HG03521 (cell line): Measurements from ENCODE around the gene CCDC136.

Experiments
- ATAC-seq: cut with Tn5 transposase; IDR thresholded peaks from one replicate; pipeline ENCODE4 v1.9.1; 2021; ENCODE audit warnings: mild to moderate bottlenecking, moderate library complexity; ENCODE audit not compliant: unreplicated experiment

CCDC136 gene

DNA sequence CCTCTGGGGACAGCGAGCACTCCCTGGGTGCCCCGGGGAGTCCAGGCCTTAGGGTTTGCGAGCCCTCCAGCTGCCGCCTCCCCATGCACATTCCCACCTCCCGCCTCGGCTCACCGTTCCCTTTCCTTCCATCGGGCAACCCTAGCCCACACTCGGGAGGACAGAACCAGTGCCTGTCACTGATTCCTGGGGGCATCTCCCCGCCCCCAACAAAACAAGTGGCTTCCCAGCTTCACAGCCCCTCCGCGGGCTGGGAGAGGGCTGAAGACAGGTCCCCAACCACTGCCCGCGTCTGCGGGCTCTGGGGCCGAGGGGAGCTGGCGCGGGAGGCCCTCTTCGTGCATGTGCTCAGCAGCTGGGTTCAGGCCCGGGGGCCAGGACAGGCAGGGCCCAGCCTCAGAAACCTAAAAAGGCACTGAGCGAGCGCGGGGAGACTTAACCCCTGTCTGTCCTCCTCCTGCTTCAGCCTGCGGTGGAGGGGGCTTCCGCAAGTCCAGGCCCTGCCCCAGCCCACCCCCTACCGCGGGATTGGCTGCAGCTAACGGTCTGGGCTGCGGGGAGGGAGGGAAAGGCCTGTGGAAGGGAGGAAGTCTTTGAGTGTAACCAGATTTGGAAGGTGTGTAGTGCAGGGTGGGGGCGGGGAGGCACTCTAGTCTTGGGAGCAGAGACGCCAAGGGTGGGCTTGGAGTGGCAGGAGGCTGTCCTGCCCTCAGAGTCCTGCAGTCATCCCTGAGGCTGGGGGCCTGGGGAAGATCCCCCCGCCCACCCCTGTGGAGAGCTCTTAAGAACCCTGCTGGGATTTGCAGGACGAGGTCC is 39.6 kb downstream of the CCDC136 start:
- no peak for ATAC-seq

DNA sequence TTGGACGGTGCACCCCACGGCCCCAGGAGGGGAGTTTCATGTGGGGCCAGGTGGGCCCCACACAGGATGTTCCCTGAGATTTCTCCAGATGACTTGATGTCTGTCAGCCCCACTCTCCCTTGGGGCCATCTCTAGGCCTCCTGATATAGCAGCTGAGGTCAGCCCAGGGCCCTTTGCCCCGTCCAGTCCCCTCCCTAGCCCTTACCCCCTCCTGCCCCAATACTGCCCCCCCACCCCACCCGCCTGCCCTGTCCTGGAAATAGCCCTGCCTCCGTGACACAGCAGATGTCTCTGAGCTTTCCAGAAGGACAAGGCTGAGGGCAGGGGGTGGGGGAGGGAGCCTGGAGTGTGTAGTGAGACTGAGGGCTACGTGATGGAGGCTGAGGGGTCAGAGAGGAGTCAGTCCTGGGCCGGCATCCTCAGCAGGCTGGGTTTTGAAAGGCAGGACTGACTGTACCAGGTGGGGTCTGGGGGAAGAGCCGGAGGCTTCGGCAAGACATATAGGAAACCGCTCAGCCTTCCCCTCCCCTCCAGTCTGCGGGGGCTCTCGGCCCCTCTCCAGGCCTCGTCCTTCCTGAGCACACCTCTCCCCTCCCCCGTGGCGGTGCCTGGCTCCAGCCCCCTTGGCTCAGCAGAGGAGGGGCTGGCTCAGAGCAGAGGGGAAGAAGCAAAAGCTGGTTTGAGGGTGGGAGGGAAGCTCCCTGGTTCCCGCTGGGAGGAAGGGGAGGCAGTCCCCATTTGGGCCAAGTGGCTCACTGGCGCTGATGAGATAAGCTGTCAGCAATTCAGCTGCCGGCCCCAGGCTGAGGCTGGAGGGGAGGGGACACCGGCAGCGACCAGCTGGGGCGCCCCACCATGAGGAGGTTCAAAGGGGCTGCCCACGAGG is 40.5 kb downstream of the CCDC136 start:
- no peak for ATAC-seq

DNA sequence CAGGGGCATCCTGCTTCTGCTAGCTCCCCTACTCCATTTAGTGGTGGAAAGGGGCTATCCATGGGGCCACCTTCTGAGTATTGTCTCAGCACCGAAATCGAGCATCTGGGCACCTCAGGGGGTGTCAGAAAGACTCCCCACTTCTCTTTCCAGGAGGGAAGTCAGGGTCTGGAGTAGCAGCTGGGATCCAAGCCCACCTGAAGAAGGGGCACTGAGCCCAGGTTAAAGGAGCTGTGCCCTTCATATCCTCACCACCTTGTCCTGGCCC is 41.0 kb downstream of the CCDC136 start:
- ATAC-seq = no peak

DNA sequence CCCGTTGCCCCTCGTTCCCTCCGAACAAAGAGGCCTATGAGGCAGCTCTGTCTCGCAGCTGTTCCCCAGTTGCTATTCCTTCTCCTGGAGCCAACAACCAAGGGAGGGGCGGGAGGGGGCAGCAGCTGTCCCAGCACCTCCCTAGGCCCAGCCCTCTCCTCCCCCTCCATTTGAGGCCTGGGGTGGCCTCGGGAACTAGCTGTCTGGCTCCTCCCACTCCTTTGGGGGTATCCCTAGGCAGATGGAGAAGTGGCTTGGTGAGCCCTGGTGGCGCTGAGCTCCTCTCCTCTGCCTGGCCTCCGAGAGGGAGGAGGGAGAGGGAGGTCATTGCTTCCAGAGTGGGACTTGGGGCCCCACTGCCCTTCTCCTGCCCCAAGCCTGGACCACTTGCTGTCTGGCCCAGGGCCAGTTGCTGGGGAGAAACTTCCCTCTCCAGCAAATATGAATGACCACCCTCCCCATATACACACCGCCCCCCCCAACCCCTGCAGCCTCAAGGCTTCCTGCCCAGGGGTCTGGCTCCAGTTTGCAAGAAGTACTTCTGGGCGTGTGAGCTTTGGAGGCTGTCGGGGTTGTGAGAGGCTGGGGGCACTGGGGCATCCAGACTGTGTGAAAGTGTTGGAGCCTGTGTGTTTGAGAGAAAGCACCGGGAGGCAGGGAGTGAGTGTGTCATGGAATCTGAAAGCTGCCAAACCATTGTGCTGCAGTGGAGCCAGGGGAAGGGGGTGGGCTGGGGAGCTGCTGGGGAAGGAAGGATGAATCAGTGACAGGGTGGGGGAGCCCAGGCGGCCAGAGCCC is 41.6 kb downstream of the CCDC136 start:
- no peak for ATAC-seq

DNA sequence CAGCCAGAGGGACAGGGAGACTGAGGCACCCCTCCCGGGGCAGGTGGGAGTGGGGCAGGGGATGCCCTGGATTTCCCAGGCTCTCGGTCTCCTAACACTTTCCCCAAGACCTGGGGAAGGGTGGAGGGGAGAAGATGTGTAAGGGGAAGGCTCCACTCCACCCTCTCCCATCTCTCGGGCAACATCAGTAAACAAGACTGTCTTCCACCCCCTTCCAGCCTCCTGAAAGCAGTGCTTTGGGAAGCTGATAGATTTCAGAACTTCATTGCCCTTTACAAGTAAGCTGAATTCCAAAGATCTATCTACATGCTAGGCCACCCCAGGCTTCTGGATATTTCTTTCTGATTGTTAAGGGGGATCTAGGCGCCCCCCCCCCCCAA is 42.2 kb downstream of the CCDC136 start:
- no peak for ATAC-seq

DNA sequence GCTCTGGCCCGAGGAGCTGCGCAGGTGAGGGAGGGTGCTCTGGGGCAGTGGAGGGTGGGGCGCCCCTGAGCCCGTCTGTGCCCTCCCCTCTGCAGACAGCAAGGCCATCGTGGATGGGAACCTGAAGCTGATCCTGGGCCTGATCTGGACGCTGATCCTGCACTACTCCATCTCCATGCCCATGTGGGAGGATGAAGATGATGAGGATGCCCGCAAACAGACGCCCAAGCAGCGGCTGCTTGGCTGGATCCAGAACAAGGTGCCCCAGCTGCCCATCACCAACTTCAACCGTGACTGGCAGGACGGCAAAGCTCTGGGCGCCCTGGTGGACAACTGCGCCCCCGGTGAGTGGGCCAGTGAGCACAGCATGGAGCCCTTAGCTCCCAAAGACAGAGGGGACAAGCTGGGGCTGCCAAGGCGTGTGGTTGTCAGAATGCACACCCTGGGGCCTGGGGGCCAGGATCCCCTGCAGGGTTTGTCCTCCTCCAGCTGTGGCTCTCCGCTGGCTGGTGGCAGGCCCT is 43.5 kb downstream of the CCDC136 start:
- no peak for ATAC-seq

DNA sequence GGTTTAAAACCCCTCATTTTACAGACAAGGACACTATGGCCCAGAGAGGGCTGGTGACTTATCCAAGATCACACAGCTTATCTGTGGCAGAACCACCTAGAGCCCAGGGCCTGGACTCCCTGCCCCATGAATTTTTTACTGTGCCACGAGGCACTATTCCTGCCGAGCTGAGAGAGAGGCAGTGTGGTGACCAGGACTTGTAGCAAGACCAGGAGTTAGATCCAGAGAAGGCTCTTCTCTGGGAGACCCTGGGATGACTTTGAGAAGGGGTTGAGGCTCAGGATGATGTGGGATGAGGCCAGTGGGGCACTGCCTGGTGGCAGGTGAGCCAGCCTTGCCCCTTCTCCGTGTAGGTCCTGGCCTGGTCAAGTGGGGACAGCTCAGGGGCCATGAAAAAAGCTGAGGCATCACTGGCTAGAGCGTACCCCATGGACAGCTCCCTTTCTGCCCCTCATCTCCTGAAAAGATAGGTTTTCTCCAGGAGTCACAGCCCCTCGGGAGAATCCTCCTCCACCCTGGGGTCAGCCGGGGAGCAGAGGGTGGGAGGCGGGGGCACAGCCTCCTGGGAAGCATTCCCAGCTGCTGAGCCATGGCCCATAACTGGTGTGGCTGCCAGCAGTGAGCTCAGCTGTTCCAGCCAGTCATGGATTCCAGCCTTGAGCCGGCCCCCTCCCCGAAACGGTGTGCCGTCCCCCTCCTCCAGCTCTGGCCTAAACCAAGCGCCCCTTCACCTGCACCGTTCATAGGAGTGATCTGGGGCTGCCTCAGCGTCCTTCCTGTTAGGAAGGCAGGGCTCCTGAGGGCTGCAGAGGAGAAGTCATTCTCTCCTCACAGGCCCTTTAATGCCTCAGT is 44.2 kb downstream of the CCDC136 start:
- no peak for ATAC-seq

DNA sequence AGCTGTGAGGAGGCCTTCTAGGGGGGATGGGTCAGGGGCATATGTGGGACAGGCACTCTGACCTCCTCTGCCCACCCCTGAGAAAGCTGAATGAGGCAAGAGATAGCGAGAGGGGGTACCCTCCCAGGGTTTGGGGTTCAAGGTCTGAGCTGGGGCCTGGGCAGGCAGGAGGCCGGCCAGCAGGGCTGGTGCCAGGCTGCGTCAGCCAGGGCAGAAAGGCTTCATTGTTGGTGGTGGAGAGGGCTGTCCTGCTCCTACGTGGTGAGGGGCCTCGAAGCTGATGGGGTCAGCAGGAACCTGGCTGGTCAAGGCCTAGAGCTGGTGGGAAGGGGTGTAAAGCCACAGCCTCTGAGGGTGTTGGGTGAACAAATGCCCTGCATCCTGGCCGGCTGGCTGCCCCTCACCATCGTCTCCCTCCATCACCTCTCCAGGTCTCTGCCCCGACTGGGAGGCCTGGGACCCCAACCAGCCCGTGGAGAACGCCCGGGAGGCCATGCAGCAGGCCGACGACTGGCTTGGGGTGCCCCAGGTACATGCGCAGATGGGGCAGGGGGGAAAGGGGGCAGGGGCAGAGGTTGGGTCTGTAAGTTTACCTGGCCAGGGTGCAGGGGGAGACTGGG is 45.1 kb downstream of the CCDC136 start:
- ATAC-seq = no peak

DNA sequence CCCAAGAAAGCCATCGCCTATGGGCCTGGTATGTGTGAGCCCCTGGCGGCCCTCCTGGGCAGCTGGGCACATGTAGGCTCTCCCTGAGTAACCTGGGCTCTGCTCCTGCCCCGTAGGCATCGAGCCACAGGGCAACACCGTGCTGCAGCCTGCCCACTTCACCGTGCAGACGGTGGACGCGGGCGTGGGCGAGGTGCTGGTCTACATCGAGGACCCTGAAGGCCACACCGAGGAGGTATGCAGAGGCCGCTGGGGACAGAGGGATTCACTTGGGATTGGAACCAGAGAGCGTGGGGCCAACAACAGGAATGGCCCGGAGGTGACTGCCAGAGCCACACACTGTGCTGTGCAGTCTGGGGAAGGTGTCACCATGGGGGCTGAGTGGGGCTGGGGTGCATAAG is 45.8 kb downstream of the CCDC136 start:
- no peak for ATAC-seq

DNA sequence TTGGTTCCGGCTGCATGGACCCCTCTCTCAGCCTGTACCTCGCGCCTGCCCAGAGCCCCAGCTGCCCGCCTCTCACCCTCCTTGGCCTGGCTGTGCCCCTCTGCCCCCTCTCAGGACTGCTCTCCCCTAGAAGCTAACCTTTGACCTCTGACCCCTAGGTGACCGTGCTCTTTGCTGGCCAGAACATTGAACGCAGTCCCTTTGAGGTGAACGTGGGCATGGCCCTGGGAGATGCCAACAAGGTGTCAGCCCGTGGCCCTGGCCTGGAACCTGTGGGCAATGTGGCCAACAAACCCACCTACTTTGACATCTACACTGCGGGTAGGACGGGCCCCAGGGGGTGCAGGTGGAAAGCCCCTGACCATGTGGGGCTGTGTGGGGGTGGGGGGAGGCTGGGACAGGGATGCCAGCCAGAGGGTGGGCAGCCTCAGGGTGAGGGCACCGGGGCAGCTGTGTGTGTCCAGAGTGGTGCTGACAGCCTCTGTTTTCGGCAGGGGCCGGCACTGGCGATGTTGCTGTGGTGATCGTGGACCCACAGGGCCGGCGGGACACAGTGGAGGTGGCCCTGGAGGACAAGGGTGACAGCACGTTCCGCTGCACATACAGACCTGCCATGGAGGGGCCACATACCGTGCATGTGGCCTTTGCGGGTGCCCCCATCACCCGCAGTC is 46.5 kb downstream of the CCDC136 start:
- no peak for ATAC-seq

DNA sequence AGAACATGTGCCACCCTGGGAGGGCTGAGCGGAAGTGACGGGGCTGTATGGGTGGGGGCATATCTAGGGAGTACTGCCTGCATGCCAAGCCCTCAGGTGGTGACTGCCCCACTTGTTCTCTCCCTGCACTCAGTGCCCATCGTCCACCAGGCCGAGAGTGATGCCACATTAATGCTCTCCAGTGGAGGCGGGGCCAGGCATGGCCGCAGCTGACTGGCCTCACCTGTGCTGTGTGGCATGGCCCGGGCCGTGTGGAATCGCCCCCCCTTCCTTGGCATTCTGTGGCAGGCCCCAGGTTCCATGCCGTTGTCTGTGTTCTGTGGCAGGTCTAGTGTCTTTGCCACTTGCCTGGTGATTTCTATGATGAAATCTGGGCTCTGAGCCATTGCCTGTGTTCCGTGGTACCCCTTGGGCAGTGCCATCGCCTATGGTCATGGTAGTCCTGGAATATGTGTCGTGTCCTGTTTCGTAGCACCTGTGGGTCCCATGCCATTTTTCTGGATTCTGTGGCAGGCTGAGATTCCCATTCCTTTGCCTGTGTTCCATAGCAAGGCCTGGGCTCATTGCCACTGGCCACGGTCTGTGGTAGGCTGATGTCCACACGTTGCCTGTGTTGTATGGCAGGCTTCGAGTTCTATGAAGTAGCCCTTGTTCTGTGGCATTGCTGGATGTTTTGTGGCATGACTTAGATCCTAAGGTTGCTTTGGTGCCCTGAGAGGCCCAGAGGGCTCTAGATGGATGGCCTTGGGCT is 47.4 kb downstream of the CCDC136 start:
- ATAC-seq = no peak

DNA sequence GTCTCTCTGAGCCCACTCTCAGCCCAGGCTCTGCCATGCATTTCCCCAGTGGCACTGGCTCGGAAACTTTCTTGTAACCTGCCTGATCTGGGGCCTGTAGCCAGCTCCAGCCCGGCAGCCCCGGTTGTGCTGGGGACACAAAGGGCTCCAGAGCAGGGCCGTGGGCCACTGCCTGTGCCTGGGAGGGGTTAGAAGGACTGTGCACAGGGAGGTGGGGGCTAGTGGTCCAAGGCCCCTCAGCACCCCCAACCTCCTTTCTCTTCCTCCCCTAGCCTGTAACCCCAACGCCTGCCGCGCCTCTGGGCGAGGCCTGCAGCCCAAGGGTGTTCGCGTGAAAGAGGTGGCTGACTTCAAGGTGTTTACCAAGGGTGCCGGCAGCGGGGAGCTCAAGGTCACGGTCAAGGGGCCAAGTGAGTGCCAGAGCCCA is 48.0 kb downstream of the CCDC136 start:
- ATAC-seq = no peak

DNA sequence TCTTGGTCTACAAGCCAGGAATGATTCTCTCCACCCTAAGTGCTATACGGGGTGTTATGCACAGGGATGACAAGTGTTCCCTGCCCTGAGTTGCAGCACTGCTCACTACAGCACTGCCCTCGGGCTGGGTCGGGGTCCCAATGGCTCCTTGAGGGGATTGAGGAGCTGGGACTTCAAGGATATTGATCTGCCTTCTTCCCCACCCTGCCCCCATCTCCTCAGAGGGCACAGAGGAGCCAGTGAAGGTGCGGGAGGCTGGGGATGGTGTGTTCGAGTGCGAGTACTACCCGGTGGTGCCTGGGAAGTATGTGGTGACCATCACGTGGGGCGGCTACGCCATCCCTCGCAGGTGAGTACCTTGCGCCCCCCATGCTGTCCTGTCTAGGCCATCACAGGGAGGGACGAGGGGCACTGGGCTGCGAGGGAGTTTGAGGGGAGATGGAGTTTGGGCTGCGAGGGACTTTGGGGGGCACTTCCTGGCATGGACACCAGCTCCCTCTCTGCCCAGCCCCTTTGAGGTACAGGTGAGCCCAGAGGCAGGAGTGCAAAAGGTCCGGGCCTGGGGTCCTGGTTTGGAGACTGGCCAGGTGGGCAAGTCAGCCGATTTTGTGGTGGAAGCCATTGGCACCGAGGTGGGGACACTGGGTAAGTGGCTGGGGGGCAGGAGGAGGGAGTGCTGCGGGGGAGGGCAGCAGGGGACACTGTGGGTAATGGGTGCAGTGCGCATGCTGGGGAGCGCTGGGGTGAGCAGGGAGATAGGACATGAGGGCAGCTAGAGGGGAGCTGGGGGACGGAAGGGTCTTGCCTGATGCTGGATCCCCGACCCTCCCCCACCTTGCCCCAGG is 48.8 kb downstream of the CCDC136 start:
- no peak for ATAC-seq

DNA sequence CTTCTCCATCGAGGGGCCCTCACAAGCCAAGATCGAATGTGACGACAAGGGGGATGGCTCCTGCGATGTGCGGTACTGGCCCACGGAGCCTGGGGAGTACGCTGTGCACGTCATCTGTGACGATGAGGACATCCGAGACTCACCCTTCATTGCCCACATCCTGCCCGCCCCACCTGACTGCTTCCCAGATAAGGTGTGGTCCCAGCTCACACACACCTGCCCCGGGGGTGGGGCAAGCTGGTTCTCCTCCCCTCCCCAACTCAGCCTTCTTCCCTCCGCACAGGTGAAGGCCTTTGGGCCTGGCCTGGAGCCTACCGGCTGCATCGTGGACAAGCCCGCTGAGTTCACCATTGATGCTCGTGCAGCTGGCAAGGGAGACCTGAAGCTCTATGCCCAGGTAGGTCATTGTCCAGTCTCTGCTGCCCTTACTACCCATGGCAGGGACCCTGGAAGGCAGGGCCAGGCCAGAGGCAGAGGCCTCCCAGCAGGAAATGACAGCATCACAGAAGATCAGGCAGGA is 49.5 kb downstream of the CCDC136 start:
- ATAC-seq = no peak

DNA sequence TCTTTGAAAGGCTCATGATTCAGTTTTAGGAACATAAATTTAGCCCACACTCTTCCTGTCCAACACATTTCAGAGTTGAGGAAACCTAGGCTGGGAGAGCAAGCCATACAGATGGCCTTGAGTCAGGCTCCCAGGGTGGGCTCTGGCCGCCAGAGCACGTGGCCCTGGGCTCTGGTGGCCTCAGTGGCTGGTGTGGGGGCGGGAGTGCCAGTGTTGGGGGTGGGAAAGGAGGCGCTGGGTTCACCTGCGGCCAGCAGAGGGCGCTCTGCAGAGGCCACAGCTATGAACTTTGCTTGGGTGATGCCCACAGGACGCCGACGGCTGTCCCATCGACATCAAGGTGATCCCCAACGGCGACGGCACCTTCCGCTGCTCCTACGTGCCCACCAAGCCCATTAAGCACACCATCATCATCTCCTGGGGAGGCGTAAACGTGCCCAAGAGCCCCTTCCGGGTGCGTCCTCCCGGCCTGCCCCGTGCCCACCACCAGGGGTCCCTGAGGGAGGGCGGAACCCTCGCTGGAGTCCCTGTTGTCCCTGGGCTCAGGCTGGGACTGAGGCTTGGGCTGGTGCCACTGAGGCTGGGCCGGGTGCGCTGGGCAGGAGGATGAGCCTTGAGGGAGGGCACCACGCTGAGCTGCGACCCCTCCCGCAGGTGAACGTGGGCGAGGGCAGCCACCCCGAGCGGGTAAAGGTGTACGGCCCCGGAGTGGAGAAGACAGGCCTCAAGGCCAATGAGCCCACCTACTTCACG is 50.3 kb downstream of the CCDC136 start:
- no peak for ATAC-seq

DNA sequence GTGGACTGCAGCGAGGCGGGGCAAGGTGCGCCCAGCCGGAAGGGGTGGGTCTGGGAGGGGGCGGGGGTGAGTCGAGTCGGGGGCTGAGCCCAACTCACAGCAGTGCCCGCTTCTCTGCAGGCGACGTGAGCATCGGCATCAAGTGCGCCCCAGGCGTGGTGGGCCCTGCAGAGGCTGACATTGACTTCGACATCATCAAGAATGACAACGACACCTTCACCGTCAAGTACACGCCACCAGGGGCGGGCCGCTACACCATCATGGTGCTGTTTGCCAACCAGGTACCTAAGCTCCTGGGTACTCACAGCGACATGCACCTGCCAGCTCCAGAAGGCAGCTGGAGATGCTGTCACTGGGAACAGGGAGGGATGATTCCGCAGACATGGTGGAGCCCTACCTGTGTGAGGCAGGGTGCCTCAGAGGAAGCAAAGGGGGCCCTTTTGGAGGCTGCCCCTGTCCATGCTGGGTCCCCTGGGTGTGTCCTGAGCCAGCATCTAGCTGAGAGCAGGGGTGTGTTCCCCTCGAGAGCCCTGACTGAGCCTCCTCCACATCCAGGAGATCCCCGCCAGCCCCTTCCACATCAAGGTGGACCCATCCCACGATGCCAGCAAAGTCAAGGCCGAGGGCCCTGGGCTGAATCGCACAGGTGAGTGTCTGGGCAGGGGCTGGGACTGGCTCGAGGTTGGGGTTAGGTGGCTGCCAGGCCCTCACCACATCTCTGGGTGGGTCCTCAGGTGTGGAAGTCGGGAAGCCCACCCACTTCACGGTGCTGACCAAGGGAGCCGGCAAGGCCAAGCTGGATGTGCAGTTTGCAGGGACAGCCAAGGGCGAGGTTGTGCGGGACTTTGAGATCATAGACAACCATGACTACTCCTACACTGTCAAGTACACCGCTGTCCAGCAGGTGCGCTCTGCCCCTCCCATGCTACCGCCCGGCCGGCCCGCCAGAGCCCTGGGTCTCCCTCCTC is 51.2 kb downstream of the CCDC136 start:
- no peak for ATAC-seq
